Activated CD4-positive, CD25-positive, alpha-beta regulatory T cell (primary cell): ENCODE data around the gene AP4S1.
"Not testable (repeated sequence)": the region's sequence is repeated elsewhere in the genome, so short reads cannot be mapped to it uniquely, and the experiment has no call there.

Experiments
- DNase-seq, 4 experiments: peaks; one replicate each; lab custom pipeline; 2025; lab: John Stamatoyannopoulos, UW

Gene AP4S1, protein sequence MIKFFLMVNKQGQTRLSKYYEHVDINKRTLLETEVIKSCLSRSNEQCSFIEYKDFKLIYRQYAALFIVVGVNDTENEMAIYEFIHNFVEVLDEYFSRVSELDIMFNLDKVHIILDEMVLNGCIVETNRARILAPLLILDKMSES

GRCh38 chr14:31025367-31026076 is at the start of gene AP4S1:
TSS of gene AP4S1 (plus strand) at chr14:31025649. CDS start at chr14:31066197, 40,548 bp downstream.
- peak; percentile 11 to 38 (median 30) for DNase-seq

GRCh38 chr14:30977752-30978151 is 47.7 kb upstream of the AP4S1 start:
- DNase-seq = no peak

DNA sequence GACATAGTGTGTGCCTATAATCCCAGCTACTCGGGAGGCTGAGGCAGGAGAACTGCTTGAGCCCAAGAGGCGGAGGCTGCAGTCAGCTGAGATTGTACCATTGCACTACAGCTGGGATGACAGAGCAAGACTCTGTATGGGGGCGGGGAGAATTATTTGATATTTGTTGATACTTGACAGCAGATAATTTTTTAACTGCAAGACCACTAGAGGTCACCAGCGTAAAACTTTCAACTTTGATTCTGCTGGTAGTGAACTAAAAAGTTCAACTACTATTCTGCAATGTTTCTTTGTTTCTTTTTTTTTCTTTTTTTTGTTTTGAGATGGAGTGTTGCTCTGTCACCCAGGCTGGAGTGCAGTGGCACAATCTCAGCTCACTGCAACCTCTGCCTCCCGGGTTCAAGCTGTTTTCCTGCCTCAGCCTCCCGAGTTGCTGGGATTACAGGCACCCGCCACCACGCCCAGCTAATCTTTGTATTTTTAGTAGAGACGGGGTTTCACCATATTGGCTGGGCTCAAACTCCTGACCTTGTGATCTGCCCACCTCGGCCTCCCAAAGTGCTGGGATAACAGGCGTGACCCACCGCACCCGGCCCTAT is 45.2 kb upstream of the AP4S1 start:
- DNase-seq = peak; percentile 2 to 8 (median 4)

DNA sequence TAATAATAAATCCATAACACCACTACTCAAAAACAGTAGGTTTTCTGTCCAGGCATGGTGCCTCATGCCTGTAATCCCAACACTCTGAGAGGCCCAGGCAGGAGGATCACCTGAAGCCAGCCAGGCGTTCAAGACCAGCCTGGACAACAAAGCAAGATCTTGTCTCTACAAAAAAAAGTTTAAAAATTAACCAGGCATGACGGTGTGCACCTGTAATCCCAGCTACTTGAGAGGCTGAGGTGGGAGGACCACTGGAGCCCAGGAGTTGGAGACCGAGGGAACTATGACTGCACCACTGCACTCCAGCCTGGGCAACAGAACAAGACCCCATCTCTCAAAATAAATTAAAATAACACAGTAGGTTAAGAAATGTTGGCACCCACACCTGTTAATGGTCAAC is 44.5 kb upstream of the AP4S1 start:
- no peak for DNase-seq

DNA sequence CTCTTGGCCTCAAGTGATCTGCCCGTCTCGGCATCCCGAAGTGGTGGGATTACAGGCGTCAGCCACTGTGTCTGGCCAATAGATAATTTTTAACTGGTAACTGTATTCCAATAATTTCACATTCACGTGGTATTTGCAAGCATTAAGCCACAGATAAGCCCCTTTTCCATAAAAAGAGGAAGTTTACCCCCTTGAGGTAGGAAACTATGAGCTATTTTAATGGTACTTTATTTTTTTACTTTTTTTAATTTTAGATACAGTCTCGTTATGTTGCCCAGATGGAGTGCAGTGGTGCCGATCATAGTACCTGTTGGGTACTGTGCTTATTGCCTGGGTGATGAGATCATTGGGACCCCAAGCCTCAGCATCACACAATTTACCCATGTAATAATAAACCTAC is 42.9 kb upstream of the AP4S1 start:
- DNase-seq = no peak

DNA sequence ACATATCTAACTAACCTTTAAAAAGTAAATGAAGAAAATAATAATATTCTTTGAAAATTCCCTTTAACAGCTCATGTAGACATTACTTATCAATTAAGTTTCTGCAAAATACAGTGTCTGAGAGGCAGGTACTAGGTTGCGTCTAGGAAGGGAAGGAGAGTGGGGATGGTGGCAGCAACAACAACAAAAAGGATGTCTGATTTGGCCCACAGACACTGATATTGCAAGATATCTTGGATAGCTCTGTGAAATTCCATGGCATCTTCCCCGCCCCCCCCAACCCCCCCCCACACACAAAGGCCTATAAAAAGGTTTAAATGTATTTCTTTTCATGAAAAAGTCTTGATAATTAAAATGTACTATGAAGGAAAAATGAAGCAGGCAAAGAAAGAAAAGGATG is 41.6 kb upstream of the AP4S1 start:
- DNase-seq = no peak

GRCh38 chr14:30985796-30986195 is 39.7 kb upstream of the AP4S1 start:
- DNase-seq = no peak

GRCh38 chr14:30988509-30988908 is 36.9 kb upstream of the AP4S1 start:
- no peak for DNase-seq

- no peak for DNase-seq
Observed at GRCh38 chr14:30990770-30991169, 34.7 kb upstream of the AP4S1 start.

GRCh38 chr14:30991408-30991807 is 34.0 kb upstream of the AP4S1 start:
- no peak for DNase-seq

DNA sequence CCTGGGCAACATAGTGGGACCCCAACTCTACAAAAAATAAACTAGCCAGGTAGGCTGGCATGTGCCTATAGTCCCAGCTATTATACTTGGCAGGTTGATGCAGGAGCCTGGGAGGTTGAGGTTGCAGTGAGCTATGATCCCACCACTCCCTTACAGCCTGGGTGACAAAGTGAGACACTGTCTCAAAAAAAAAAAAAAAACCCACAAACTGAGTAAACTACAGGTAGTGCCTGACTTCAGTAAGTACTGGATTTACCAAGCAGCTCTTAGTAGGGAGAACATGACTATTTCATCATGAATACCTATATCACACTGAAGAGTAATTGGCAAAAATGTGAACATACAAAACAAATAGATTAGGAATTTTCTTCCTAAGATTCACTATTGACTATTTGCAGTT is 32.4 kb upstream of the AP4S1 start:
- DNase-seq = no peak

- DNase-seq = no peak
Observed at GRCh38 chr14:30994681-30995620, 30.5 kb upstream of the AP4S1 start.

GRCh38 chr14:30995689-30996088 is 29.8 kb upstream of the AP4S1 start:
- no peak for DNase-seq

GRCh38 chr14:30996892-30997659 is 28.4 kb upstream of the AP4S1 start:
- DNase-seq = no peak

- DNase-seq = no peak
Observed at GRCh38 chr14:30998100-30998706, 27.2 kb upstream of the AP4S1 start.

DNA sequence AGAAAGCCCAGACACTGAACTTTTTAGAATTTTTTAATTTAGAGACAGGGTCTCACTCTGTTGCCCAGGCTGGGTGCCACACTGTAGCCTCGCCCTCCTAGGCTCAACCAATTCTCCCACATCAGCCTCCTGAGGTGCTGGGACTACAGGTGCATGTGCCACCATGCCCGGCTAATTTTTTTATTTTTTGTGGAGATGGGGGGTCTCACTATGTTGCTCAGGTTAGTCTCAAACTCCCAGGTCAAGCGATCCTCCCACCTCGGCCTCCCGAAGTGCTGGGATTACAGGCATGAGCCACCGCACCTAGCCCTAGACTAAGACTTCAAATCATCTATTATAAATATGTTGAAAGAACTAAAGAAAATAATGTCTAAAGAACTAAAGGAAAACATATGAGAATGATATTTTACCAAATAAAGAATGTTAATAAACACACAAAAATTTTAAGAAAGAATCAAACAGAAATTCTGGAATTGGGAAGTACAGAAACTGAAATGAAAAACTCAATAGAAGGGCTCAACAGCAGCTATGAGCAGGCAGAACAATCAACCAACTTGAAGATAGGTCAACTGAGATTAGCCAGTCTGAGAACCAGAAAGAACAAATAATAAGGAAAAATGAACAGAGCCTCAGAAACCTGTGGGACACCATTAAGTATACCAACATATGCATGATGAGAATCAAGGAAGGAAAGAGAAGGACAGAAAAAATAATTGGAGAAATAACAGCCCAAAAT is 26.2 kb upstream of the AP4S1 start:
- no peak for DNase-seq

DNA sequence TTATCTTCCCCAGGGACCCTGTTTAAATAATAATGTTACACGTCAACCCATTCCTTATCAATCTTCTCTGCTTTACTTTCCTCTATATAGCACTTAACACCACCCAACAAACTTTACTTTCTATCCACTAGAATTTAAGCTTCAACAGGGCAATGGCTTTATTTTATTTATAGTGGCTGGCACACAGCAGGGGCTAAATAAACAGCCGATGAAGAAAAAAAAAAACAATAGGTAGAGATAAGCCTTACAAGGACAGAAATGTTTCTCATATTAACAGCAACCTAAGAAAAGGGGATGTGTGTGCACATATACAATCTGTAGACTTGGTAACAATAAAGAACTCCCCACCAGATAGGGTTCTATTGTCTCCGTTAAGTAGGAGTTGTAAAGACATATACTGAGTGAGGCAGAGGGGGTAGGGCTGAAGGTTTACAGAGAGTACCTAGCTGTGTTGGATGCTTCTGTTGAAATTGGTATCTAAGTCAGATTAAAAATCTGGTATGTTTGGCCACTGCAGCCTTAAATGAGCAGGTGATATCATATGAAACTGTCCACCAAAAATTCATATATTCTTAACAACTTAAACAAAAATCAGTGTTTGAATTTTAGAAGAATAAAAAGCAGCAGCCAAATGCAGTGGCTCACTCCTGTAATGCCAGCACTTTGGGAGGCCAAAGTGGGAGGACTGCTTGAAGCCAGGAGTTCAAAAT is 24.7 kb upstream of the AP4S1 start:
- DNase-seq = no peak

- no peak for DNase-seq
Observed at GRCh38 chr14:31001339-31001658, 24.1 kb upstream of the AP4S1 start.

DNA sequence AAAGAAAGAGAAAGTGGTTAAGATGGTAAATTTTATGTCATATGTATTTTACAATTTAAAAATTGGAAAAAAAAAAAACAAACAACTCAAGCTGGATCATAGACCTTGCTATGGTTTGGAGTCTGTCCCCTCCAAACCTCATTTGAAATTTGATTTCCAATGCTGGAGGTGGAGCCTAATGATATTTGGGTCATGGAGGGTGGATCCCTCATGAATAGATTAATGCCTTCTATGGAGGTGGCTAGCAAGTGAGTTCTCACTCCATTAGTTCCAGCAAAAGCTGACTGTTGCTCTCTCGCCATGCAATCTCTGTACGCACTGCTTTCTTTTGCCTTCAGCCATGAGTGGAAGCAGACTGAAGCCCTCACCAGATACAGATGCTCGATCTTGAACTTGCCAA is 22.2 kb upstream of the AP4S1 start:
- no peak for DNase-seq

GRCh38 chr14:31004007-31004406 is 21.4 kb upstream of the AP4S1 start:
- DNase-seq = not testable (repeated sequence)
